Measurements from ENCODE around the gene ALAD.
A peak's percentile ranks its signal among the peaks of the same experiment; 100 is the strongest.

Gene ALAD

DNA sequence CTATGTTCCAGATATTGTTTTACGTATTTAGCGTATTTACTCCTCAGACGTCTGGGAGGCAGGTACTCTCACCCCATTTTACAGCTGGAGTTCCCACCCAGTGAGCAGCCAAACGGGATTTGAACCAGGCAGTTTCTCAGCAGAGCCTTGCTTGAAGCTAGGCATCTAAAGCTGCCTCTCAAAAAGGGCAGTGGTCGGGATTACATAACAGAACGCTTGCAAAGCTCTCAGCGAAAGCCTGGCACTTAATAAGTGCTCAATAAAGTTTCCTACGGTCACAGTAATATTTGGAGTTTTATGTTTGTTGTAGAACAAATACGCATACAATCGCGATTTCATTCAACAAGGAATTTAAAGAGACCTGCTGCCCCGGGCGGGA lies 52.0 kb downstream of the ALAD start:
- DNase-seq (ENCODE audit: low read depth): no peak

DNA sequence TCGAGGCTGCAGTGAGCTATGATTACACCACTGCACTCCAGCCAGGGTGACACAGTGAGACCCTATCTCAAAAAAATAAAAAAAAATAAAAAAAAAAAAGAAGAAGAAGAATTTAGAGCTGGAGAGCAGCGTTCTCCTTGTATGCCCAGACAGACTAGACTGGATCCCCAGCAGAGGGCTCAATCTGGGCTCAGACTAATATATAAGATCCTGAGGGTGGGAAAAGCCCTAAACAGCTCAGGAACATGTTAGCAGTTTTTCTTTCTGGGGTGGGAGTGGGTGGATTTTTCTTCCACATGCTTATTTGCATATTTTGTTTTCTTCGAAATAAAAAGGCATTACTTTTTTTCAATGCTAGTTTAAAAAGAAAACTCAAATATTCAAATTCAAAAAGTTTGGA lies 52.6 kb downstream of the ALAD start:
- no peak for DNase-seq (ENCODE audit: low read depth)

DNA sequence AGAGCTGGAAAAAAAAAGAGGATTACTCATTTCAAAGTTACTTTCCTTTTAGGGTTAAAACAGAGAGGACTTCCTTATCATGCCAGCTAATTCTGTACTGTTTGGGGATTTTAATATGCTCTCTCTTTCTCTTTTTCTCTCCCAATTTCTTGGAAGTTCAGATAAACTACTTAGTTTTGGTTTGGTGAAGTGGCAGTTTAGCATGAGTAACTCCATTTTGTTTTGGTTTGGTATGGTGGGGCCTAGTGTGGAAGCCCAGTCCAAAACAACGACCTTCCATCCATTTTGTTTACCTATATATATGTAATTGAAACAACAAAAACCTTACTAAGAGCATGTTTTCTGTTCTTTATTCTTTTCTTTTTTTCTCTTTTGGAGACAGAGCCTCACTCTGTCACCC lies 55.4 kb downstream of the ALAD start:
- DNase-seq (ENCODE audit: low read depth): no peak

DNA sequence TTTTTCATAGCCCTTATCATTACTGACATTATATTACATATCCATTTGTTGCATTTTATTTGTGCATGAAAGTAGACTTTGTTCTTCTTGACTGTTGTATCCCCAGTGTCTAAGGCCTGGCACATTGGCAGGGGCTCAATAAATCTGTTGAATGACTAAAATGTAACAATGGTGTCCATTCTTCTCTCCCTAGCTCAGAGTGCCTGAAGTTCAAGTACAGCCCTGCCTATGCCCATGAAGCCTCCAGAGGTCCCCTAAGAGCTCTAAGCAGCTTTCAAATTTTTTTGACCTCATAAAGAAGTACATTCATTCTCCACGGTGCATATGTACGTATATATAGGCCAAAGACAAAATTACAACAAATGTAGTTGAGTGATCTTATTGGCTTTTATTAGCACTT lies 55.9 kb downstream of the ALAD start:
- DNase-seq (ENCODE audit: low read depth): no peak

DNA sequence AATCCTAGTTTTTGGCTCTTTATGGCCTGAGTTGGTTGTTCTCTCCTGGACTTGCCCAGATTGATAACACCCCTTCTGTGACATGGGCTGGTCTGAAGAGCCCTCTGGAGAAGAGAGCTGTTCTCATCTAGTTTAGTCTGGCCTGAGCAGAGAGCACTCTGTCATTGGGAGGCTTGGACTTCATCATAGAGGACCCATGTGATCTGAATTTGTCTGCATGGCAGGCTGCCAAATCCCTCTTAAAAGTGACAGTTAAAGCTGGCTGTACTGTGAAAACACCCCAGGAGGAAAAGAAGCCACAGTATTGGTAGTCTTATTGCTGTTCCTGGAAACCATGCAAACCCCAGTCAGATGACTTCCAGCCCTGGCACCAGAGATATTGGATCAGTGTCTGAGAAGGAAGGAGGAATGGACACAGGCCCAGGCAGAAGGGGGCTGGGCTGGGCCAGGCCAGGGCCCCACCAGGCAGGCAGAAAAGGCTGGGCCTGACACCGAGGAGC lies 57.3 kb downstream of the ALAD start:
- DNase-seq (ENCODE audit: low read depth): no peak

DNA sequence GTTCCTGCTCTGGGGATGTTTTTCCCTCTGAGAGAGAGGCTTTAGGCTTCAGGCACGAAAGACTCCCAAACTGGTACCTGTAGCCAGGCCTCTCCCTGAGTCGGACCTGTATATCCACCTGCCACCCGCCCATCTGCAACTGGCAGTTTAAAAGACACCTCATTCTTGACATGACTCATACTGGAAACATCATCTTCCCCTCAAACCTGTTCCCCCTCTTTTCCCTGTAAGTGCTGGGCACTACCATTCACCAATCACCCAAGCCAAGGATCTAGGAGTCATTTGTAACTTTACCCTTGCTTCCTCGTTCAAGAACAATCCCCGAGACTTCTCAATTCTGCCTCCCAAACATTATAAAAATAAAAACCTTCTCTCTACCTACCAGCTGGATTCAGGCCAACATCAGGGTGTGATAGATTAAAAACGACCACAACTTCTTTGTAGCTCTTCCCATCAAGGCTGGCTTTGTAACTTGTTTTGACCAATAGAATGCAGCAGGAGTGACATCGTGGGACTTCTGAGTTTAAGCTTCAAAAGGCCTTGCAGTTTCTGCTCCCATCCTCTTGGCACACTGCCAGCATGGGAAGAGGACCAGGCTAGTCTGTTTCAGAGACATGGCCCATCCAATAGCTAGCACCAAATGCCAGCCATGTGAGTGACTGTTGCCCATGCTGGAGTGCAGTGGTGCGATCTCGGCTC lies 59.2 kb downstream of the ALAD start:
- DNase-seq (ENCODE audit: low read depth): no peak

DNA sequence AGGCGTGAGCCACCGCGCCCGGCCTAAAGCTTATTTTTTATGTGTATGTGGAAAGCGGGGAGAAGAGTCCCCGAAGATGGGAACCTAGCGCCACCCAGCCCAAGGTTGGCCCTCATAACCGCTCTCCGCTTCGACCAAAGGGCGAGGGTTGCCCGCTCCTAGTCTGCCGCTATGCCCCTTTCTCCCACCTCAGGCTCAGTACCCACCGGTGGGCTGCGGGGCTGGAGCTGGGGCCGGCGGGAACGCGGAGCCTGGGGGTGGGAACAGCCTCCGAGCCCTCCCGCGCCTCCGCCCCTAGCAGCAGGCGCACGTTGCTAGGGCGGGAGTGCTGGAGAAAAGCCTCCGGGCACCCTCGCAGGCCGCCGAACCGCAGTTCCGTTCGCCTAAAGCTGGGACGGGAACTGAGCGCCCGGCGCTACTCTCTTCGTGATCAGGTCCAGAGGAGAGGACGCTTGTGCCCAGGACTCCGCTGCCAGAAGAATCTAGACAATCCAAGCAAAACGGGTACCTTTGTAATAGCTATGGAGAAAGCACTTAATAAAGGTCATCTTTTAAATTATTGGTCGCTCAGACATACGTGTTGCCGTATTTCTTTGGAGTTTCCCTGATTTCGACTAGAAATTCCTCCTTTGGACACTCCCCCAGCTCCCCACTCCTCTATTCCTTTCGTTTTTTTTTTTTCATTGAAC lies 60.9 kb downstream of the ALAD start, which contains the start of gene WDR31:
WDR31 (minus strand) TSS at position 265 of the 689 bp plus-strand sequence. CDS start 8,253 bp downstream, outside the sequence.
- peak; percentile 41 for DNase-seq (ENCODE audit: low read depth)

DNA sequence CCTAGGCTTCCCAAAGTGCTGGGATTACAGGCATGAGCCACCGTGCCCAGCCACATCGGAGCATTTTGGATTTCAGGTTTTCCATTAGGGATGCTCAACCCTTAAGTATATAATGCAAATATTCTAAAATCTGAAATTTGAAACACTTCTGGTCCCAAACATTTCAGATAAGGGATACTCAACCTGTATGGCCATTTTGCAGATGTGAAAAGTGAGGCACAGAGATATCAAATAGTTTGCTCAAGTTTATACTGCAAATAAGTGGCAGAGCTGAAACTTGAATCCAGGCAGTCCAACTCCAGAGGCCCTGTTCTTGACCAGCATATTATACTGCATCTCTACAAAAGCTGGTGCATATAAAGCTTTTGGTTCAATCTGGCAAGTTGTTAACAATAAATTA lies 63.4 kb downstream of the ALAD start:
- DNase-seq (ENCODE audit: low read depth): no peak

All from HS-27A (cell line).